GM12873 (cell line): Measurements from ENCODE around the gene TJP3.

Experiments
- CTCF ChIP-seq: IDR thresholded peaks from 2 replicates; pipeline ENCODE4 v1.5.1; 2012; ENCODE audit warnings: low read depth, mild to moderate bottlenecking, moderate library complexity, low read length, control low read depth; ENCODE audit not compliant: insufficient read depth; ENCODE audit errors: missing control alignments

TJP3 gene

GRCh38 chr19:3771000-3771905 lies 63.1 kb downstream of the TJP3 start:
- TF ChIP-seq CTCF: no peak

GRCh38 chr19:3771906-3772455 lies 63.8 kb downstream of the TJP3 start, which contains the start of gene RAX2:
Gene RAX2, minus strand, starts transcription at chr19:3772228. Its CDS starts 486 bp downstream, at chr19:3771742.
- TF ChIP-seq CTCF: no peak

- no peak for TF ChIP-seq CTCF
Measured at GRCh38 chr19:3773814-3774515, 65.8 kb downstream of the TJP3 start.

GRCh38 chr19:3774621-3775373 lies 66.6 kb downstream of the TJP3 start:
- no peak for TF ChIP-seq CTCF

- TF ChIP-seq CTCF: no peak
Measured at GRCh38 chr19:3775374-3775711, 67.2 kb downstream of the TJP3 start.

- no peak for TF ChIP-seq CTCF
Measured at GRCh38 chr19:3775831-3776230, 67.6 kb downstream of the TJP3 start.
